Cardiac muscle cell (in vitro differentiated cells and primary cell): ENCODE data around the gene TEAD2. TPM values are rescaled to one million over a fixed set of nuclear protein-coding genes. Genes with fewer than 3 reads are reported as not detected.

Experiments used
- DNase-seq, 2 donors: peaks; one replicate each; pipeline versions ENCODE4 v3.0.0 to v3.0.0-alpha.2; 2010 to 2017; ENCODE audit warnings: low read depth in 1 of 2, low spot score in 1 of 2
- H3K27ac ChIP-seq: fragments of 200-600 bp; sonication (generic); 2 replicates; pipeline ENCODE4 v1.5.1; 2016
- H3K27me3 ChIP-seq: fragments of 200-600 bp; sonication (generic); 2 replicates; pipeline ENCODE4 v1.6.0; 2016; ENCODE audit warnings: control low read depth
- H3K36me3 ChIP-seq: fragments of 200-600 bp; sonication (generic); 2 replicates; pipeline ENCODE4 v1.5.1; 2016; ENCODE audit warnings: control low read depth
- H3K4me1 ChIP-seq: fragments of 200-600 bp; sonication (generic); 2 replicates; pipeline ENCODE4 v1.8.1; 2017; ENCODE audit warnings: low read depth, mild to moderate bottlenecking, mixed run types
- H3K4me3 ChIP-seq: fragments of 200-600 bp; sonication (generic); 2 replicates; pipeline ENCODE4 v1.5.1; 2016; ENCODE audit warnings: mild to moderate bottlenecking
- H3K9me3 ChIP-seq: fragments of 200-600 bp; sonication (generic); 2 replicates; pipeline ENCODE4 v1.5.1; 2017; ENCODE audit warnings: low read depth, mild to moderate bottlenecking, control low read depth
- CTCF ChIP-seq: IDR thresholded peaks from 2 replicates; pipeline ENCODE4 v1.5.1; 2012; ENCODE audit warnings: low read depth, mild to moderate bottlenecking, low read length
- polyA plus RNA-seq: library from polyadenylated mRNA; unstranded; fragments of >200 nt; fragmentation: Nextera tagmentation; extraction: Ambion mirVana; gene quantifications from 2 replicates; pipeline ENCODE4 v1.2.1, GENCODE V29; 2016
- total RNA-seq: library from RNA; depleted of rRNA; stranded (reverse); fragments of >200 nt; gene quantifications from 2 replicates; pipeline ENCODE4 v1.2.3, GENCODE V29; 2016

The TEAD2 gene
- total and polyA plus RNA-seq, 2 experiments from 2014 or later = 84.3 to 111 TPM

GRCh38 chr19:49366110-49366509 lies 3.9 kb upstream of the TEAD2 start:
- Histone ChIP-seq H3K36me3 (no peaks in the 10 kb centered on the region), H3K4me1 (no peaks in the 10 kb centered on the region), H3K9me3 (no peaks in the 10 kb centered on the region), H3K27ac (no peak overlapping the region), H3K4me3 (no peak overlapping the region), H3K27me3 (no peaks in the 10 kb centered on the region)
- no peak for DNase-seq
- TF ChIP-seq CTCF = no peak

GRCh38 chr19:49364083-49364737 lies 2.0 kb upstream of the TEAD2 start:
- peaks cover 3% of the 10 kb centered on the region for H3K36me3 ChIP-seq
- no peaks in the 10 kb centered on the region for H3K4me1 ChIP-seq
- no peaks in the 10 kb centered on the region for H3K9me3 ChIP-seq
- H3K4me3 ChIP-seq = peak overlapping the region; percentile 12
- TF ChIP-seq CTCF = no peak
- no peak for DNase-seq
- peak overlapping the region; percentile 36 for H3K27ac ChIP-seq
- H3K27me3 ChIP-seq = no peaks in the 10 kb centered on the region

- Histone ChIP-seq H3K4me3 (peak within 1 kb of the TSS; percentile 73), H3K27ac (peak within 1 kb of the TSS; percentile 96), H3K4me1 (no peaks in the 10 kb centered on the region), H3K9me3 (no peaks in the 10 kb centered on the region), H3K27me3 (no peaks in the 10 kb centered on the region), H3K36me3 (peaks cover 11% of the 10 kb centered on the region)
- TF ChIP-seq CTCF = peak; percentile 6
- DNase-seq = peak; percentile 100
Measured at GRCh38 chr19:49363268-49364082, 1.3 kb upstream of the TEAD2 start, which contains the start of gene DKKL1. Gene DKKL1 (plus strand): TSS chr19:49363877. CDS start chr19:49363999, 122 bp downstream.

GRCh38 chr19:49362929-49363267 lies 682 bp upstream of the TEAD2 start:
- DNase-seq = peak; percentile 51 to 61
- no peaks in the 10 kb centered on the region for H3K27me3 ChIP-seq
- H3K4me3 ChIP-seq = peak overlapping the region; percentile 73
- no peak for TF ChIP-seq CTCF
- no peaks in the 10 kb centered on the region for H3K4me1 ChIP-seq
- H3K36me3 ChIP-seq = peaks cover 16% of the 10 kb centered on the region
- H3K9me3 ChIP-seq = no peaks in the 10 kb centered on the region
- peak overlapping the region; percentile 96 for H3K27ac ChIP-seq

GRCh38 chr19:49361438-49362047 lies 673 bp downstream of the TEAD2 start:
- Histone ChIP-seq H3K4me3 (peak overlapping the region; percentile 73), H3K27ac (peak overlapping the region; percentile 96), H3K27me3 (no peaks in the 10 kb centered on the region), H3K36me3 (peaks cover 21% of the 10 kb centered on the region), H3K4me1 (peaks cover 3% of the 10 kb centered on the region), H3K9me3 (no peaks in the 10 kb centered on the region)
- DNase-seq = peak; percentile 91
- no peak for TF ChIP-seq CTCF
